ENCODE results near the gene FYB2. TPM values are rescaled to one million over a fixed set of nuclear protein-coding genes. Genes with fewer than 3 reads are reported as not detected.

The FYB2 gene
- total and polyA plus RNA-seq, 4 donors = 1.5 TPM; not detected in 3

DNA sequence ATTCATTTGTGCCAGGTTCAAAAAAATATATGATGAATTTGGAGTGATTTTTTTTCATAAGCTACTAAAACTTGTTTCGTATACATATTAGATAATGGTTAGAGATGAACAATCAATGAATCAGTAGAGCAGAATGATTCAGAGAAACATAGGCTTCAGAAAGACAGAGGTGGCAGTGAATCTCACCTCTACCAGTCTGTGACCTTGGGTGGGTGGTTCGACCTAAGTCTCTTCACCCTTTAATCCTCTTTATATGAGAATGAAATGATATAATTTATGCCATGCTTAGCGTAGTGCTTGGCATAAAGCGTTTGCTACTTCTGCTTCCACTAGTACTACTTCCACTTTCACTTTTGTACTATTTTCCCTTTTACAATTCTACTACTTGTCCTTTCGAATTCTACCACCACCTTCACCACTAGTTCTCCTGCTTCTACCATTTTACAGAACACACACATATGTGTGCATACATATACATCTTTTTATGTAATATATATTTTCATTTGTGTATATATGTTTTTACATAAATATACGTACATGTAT lies 45.1 kb downstream of the FYB2 start:
- H3K4me3 ChIP-seq (ENCODE audit: low read length in 2 of 2) = no peak overlapping the region
- WGBS, 2 donors = 83 to 89% methylated on average over 6 of the region's 6 CpGs
- intact Hi-C loops (cut with DNase I) = no loop called here

DNA sequence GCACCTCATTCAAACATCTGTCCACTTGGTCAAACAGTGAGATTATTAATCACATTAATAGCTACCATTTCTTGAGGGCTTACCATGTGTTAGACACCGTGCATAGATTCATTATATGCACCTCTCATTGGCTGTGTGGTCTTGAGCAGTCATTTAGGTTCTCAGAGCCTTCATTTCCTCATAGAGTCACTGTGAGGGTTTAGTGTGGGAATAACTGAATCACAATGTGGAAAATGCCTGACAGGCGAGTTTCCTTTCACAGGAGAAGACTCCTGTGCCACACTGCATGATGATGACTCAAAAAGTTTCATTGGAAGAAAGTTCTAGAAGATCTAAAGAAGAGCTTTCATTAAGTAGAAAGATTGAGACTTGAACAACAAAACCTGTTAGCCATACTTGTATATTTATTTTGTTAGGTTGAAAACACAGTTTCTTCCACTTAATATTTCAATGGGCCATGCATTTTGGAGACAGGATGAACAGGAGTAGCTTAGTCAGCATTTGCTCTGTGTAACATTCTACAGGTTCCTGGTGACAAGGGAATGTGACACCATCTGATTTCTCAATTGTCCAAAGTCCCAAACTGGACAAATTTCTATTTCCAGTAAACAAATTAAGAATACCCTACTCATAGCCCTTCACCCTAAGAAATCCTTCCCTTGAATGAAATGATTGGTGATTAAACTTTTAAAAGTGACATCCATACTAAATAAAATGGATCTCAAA lies 45.7 kb downstream of the FYB2 start:
- Histone ChIP-seq H3K4me1 (ENCODE audit: control insufficient read depth in 1 of 2, insufficient read depth in 2 of 2, low read length in 2 of 2) (no peaks in the 10 kb centered on the region), H3K27me3 (ENCODE audit: control insufficient read depth in 1 of 2, insufficient read depth in 2 of 2, low read length in 1 of 2) (no peaks in the 10 kb centered on the region), H3K9me3 (ENCODE audit: control insufficient read depth, low read length) (no peaks in the 10 kb centered on the region), H3K4me3 (ENCODE audit: low read length in 2 of 2) (no peak overlapping the region), H3K36me3 (ENCODE audit: control insufficient read depth in 1 of 2, insufficient read depth in 2 of 2, low read length in 1 of 2) (no peaks in the 10 kb centered on the region), H3K27ac (ENCODE audit: low read depth in 1 of 2, low read length in 2 of 2) (no peak overlapping the region)
- intact Hi-C loops (cut with DNase I) = no loop called here
- WGBS, 2 donors = 57 to 73% methylated on average over 2 of the region's 2 CpGs
- no peak for ATAC-seq (ENCODE audit: low FRiP score)
- DNase-seq = no peak

More for the DNA sequence above, 45.1 kb downstream of the FYB2 start:
- Histone ChIP-seq H3K27ac (ENCODE audit: low read depth in 1 of 2, low read length in 2 of 2) (no peak overlapping the region), H3K9me3 (ENCODE audit: control insufficient read depth, low read length) (no peaks in the 10 kb centered on the region), H3K27me3 (ENCODE audit: control insufficient read depth in 1 of 2, insufficient read depth in 2 of 2, low read length in 1 of 2) (no peaks in the 10 kb centered on the region), H3K36me3 (ENCODE audit: control insufficient read depth in 1 of 2, insufficient read depth in 2 of 2, low read length in 1 of 2) (no peaks in the 10 kb centered on the region), H3K4me1 (ENCODE audit: control insufficient read depth in 1 of 2, insufficient read depth in 2 of 2, low read length in 2 of 2) (no peaks in the 10 kb centered on the region)
- no peak for ATAC-seq (ENCODE audit: low FRiP score)
- no peak for DNase-seq

DNA sequence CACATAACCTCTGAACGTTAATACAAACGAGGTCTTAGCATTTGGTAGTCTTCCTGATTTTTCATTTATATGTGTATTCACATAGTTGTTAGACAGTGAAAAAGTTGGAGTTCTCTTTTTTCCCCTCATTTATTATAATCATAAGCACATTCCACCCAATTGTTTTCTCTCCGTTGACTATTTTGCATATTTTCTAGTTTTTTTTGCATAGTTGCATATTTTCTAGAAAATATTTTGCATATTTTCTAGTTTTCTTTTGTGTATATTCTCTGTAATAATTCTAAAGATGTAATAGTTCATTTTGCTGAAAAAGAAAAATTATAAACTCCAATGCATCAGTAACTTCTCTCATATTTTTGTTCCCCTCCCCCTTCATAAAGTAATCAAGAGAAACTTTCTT lies 47.5 kb downstream of the FYB2 start:
- peaks cover 0 to 1% of the 10 kb centered on the region in 2 donors for H3K27me3 ChIP-seq (ENCODE audit: control insufficient read depth in 1 of 2, insufficient read depth in 2 of 2, low read length in 1 of 2)
- H3K4me3 ChIP-seq (ENCODE audit: low read length in 2 of 2) = no peak overlapping the region
- H3K9me3 ChIP-seq (ENCODE audit: control insufficient read depth, low read length) = no peaks in the 10 kb centered on the region
- DNase-seq (no peak), ATAC-seq (ENCODE audit: low FRiP score) (no peak)
- no peak overlapping the region for H3K27ac ChIP-seq (ENCODE audit: low read depth in 1 of 2, low read length in 2 of 2)
- WGBS, 2 donors = 71 to 77% methylated on average over 3 of the region's 3 CpGs
- no peaks in the 10 kb centered on the region for H3K36me3 ChIP-seq (ENCODE audit: control insufficient read depth in 1 of 2, insufficient read depth in 2 of 2, low read length in 1 of 2)
- H3K4me1 ChIP-seq (ENCODE audit: control insufficient read depth in 1 of 2, insufficient read depth in 2 of 2, low read length in 2 of 2) = no peaks in the 10 kb centered on the region
- intact Hi-C loops (cut with DNase I) = no loop called here

DNA sequence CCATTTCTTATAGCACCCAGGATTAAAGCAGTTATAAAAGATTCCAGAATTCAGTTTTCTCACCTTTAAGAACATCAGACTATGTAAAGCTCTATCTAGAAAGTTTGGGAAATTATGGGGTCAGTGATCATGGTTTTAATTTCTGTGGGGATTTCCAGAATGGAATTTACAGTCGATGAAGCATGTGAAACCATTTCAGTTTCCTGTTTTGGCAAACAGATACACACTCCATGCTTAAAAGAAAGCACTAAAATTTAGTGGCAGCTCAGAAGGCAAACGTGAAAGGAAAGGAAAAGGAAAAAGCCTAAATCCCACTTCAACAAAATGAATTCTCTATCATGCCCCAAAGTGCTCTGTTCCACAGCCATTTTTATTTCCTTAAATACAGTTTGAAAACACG lies 60.4 kb downstream of the FYB2 start:
- Histone ChIP-seq H3K4me3 (ENCODE audit: low read length in 2 of 2) (no peak overlapping the region), H3K4me1 (ENCODE audit: control insufficient read depth in 1 of 2, insufficient read depth in 2 of 2, low read length in 2 of 2) (no peaks in the 10 kb centered on the region), H3K27me3 (ENCODE audit: control insufficient read depth in 1 of 2, insufficient read depth in 2 of 2, low read length in 1 of 2) (no peaks in the 10 kb centered on the region), H3K27ac (ENCODE audit: low read depth in 1 of 2, low read length in 2 of 2) (no peak overlapping the region), H3K9me3 (ENCODE audit: control insufficient read depth, low read length) (no peaks in the 10 kb centered on the region), H3K36me3 (ENCODE audit: control insufficient read depth in 1 of 2, insufficient read depth in 2 of 2, low read length in 1 of 2) (no peaks in the 10 kb centered on the region)
- intact Hi-C loops (cut with DNase I) = no loop called here
- 19 to 33% methylated on average over 3 of the region's 3 CpGs for WGBS, 2 donors
- DNase-seq = no peak
- ATAC-seq (ENCODE audit: low FRiP score) = no peak

DNA sequence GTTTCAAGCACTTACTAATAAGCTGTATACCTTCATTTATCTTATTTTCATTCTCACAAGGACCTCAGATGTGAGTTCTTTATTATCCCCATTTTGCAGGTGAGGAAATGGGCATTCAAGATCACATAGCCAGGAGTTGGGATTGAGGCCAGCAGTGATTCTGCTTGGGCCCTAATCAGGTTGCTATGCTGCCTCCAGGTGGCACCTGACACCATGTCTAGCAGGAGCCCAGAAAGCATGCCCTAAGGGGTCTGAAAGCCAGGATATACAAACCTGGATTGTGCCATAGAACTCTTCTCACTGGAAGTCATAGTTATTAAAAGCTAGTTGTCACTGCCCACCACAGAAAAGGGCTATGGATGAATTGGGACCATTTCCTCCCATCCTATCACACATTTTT lies 61.1 kb downstream of the FYB2 start:
- Histone ChIP-seq H3K9me3 (ENCODE audit: control insufficient read depth, low read length) (no peaks in the 10 kb centered on the region), H3K4me1 (ENCODE audit: control insufficient read depth in 1 of 2, insufficient read depth in 2 of 2, low read length in 2 of 2) (no peaks in the 10 kb centered on the region), H3K36me3 (ENCODE audit: control insufficient read depth in 1 of 2, insufficient read depth in 2 of 2, low read length in 1 of 2) (no peaks in the 10 kb centered on the region), H3K4me3 (ENCODE audit: low read length in 2 of 2) (no peak overlapping the region), H3K27me3 (ENCODE audit: control insufficient read depth in 1 of 2, insufficient read depth in 2 of 2, low read length in 1 of 2) (no peaks in the 10 kb centered on the region), H3K27ac (ENCODE audit: low read depth in 1 of 2, low read length in 2 of 2) (no peak overlapping the region)
- no peak for DNase-seq
- intact Hi-C loops (cut with DNase I) = no loop called here
- ATAC-seq (ENCODE audit: low FRiP score) = no peak

DNA sequence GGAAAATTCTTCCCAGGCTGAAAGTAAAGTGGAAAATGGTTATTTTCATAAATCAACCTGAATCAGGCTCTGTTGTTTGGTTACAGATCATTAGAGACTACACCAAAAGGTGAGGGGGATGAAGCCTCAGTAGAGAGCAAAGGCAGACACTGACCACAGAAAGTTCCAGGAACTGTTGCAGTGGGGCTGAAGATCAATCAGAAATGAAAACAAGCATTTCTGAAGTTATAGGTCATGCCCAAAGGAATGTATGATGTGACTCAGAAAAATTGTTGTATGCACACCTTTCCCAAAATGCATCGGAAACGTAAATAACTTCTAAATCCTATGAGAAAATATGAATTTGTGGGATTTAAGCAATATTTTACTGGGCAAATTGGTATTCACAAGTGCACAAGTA lies 63.3 kb downstream of the FYB2 start:
- DNase-seq (no peak), ATAC-seq (ENCODE audit: low FRiP score) (no peak)
- H3K4me3 ChIP-seq (ENCODE audit: low read length in 2 of 2) = no peak overlapping the region
- H3K27me3 ChIP-seq (ENCODE audit: control insufficient read depth in 1 of 2, insufficient read depth in 2 of 2, low read length in 1 of 2) = no peaks in the 10 kb centered on the region
- WGBS, 2 donors = 79 to 91% methylated on average over 2 of the region's 2 CpGs
- no peaks in the 10 kb centered on the region for H3K4me1 ChIP-seq (ENCODE audit: control insufficient read depth in 1 of 2, insufficient read depth in 2 of 2, low read length in 2 of 2)
- H3K27ac ChIP-seq (ENCODE audit: low read depth in 1 of 2, low read length in 2 of 2) = no peak overlapping the region
- H3K36me3 ChIP-seq (ENCODE audit: control insufficient read depth in 1 of 2, insufficient read depth in 2 of 2, low read length in 1 of 2) = no peaks in the 10 kb centered on the region
- H3K9me3 ChIP-seq (ENCODE audit: control insufficient read depth, low read length) = no peaks in the 10 kb centered on the region
- intact Hi-C loops (cut with DNase I) = no loop called here

DNA sequence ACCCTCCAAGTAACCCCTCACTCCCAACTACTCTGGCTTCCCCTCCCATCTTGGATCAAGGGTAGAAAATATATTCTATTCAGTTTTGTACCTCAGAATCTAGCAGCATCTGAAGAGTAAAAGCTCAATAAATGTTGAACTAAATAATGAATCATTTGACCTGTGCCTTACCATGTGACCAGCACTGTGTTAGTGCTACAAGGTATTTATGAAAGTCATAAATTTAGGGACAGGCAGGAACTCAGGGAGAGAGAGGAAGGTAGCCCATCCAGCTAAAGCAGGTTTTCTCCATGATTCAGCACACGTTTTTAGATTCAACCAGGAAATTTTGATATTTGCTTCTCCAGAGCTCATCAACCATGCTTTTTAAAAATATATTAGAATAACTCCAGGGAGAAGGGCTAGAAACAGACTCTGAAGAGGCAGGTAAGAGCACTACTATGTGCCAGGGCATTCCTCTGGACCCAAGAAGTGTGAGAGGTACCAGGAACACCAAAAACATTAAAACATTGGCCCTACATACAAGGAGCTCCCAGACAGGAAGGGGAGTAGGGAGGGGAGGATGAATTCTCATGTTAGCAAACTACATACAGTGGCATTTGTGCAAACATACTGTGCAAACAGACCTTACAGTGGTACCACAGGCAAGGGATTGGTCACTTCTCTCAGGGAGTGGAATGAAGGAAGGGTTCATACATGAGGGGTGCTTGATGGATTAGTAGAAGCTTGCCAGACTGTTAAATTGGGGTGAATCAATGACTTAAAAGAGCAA lies 64.3 kb downstream of the FYB2 start:
- ATAC-seq (ENCODE audit: low FRiP score) (no peak), DNase-seq (no peak)
- no peaks in the 10 kb centered on the region for H3K9me3 ChIP-seq (ENCODE audit: control insufficient read depth, low read length)
- no peaks in the 10 kb centered on the region for H3K4me1 ChIP-seq (ENCODE audit: control insufficient read depth in 1 of 2, insufficient read depth in 2 of 2, low read length in 2 of 2)
- 35 to 51% methylated on average over 1 of the region's 1 CpG for WGBS, 2 donors
- intact Hi-C loops (cut with DNase I) = no loop called here
- no peak overlapping the region for H3K4me3 ChIP-seq (ENCODE audit: low read length in 2 of 2)
- H3K27me3 ChIP-seq (ENCODE audit: control insufficient read depth in 1 of 2, insufficient read depth in 2 of 2, low read length in 1 of 2) = no peaks in the 10 kb centered on the region
- no peak overlapping the region for H3K27ac ChIP-seq (ENCODE audit: low read depth in 1 of 2, low read length in 2 of 2)
- no peaks in the 10 kb centered on the region for H3K36me3 ChIP-seq (ENCODE audit: control insufficient read depth in 1 of 2, insufficient read depth in 2 of 2, low read length in 1 of 2)

DNA sequence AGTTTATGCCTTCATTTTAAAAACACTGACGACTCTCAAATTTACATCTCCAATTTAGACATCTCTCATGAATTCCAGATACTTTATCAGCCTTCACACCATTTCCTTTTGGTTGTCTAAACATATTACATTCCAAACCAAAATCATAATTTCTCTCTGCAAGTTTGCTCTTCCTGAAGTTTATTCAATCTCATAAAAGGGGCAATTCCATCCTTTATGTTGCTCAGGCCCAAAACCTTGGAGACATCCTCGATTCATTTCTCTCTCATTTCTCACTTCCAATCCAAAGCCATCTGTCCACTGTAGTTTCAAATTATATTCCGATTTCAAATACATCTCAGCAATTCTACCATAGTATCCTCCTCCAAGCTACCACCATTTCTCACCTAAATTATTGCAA lies 74.0 kb downstream of the FYB2 start:
- Histone ChIP-seq H3K9me3 (ENCODE audit: control insufficient read depth, low read length) (no peaks in the 10 kb centered on the region), H3K27me3 (ENCODE audit: control insufficient read depth in 1 of 2, insufficient read depth in 2 of 2, low read length in 1 of 2) (no peaks in the 10 kb centered on the region), H3K4me1 (ENCODE audit: control insufficient read depth in 1 of 2, insufficient read depth in 2 of 2, low read length in 2 of 2) (no peaks in the 10 kb centered on the region), H3K4me3 (ENCODE audit: low read length in 2 of 2) (no peak overlapping the region), H3K27ac (ENCODE audit: low read depth in 1 of 2, low read length in 2 of 2) (no peak overlapping the region), H3K36me3 (ENCODE audit: control insufficient read depth in 1 of 2, insufficient read depth in 2 of 2, low read length in 1 of 2) (no peaks in the 10 kb centered on the region)
- ATAC-seq (ENCODE audit: low FRiP score) (no peak), DNase-seq (no peak)
- intact Hi-C loops (cut with DNase I) = no loop called here
- WGBS, 2 donors = 75 to 83% methylated on average over 3 of the region's 3 CpGs

DNA sequence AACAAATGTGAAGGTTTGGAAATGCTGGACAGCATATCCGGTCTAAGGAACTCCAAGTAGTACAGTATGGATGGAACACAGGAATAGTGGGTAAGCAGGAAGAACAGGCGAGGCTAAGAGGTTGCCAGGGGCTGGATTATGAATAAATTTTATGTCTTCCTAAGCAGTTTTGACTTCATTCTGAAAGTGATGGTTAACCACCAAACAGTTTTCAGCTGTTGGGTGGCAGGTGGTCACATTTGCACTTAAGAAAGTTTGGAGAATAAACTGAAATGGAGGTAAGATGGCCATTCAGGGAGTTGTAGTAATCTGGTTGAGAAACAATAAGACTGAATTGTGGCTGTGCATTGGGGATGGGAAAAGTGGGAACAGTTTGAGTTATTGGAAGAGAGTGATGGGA lies 90.2 kb downstream of the FYB2 start:
- DNase-seq (no peak), ATAC-seq (ENCODE audit: low FRiP score) (no peak)
- no peaks in the 10 kb centered on the region for H3K9me3 ChIP-seq (ENCODE audit: control insufficient read depth, low read length)
- H3K27me3 ChIP-seq (ENCODE audit: control insufficient read depth in 1 of 2, insufficient read depth in 2 of 2, low read length in 1 of 2) = no peaks in the 10 kb centered on the region
- no peak overlapping the region for H3K4me3 ChIP-seq (ENCODE audit: low read length in 2 of 2)
- H3K36me3 ChIP-seq (ENCODE audit: control insufficient read depth in 1 of 2, insufficient read depth in 2 of 2, low read length in 1 of 2) = no peaks in the 10 kb centered on the region
- no peak overlapping the region for H3K27ac ChIP-seq (ENCODE audit: low read depth in 1 of 2, low read length in 2 of 2)
- WGBS, 2 donors = 68 to 77% methylated on average over 2 of the region's 2 CpGs
- intact Hi-C loops (cut with DNase I) = no loop called here
- H3K4me1 ChIP-seq (ENCODE audit: control insufficient read depth in 1 of 2, insufficient read depth in 2 of 2, low read length in 2 of 2) = no peaks in the 10 kb centered on the region
